ENCODE measurements around the gene NHS. TPM values are rescaled to one million over a fixed set of nuclear protein-coding genes. Genes with fewer than 3 reads are reported as not detected.
"Not testable (repeated sequence)": the region's sequence is repeated elsewhere in the genome, so short reads cannot be mapped to it uniquely, and the experiment has no call there.

NHS gene
- polyA plus RNA-seq, 2 donors, result 0.78 to 1.7 TPM

DNA sequence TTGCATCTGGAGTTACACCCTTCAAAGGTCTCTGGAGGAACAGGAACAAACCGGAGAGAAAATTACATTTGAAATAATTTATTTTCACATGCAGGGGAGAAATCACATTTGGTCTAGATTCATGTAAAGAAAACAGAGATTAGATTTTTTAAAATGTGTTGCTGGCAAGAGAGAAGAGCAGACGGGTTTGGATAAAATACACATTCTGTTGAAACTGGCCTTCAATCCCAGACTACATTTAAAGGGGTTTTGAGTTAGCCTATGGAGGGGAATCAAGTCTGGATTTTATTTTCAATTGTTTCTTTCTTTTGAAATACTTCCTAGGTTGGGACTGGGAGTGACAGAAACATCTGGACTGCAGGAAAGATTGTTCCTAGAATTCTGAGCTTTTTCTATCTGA lies 180.8 kb downstream of the NHS start:
- Histone ChIP-seq H3K4me1 (ENCODE audit: control insufficient read depth in 2 of 2, insufficient read depth in 2 of 2, low read length in 1 of 2) (peaks cover 2 to 9% of the 10 kb centered on the region in 2 donors), H3K4me3 (ENCODE audit: low read depth in 1 of 2, low read length in 2 of 2) (no peak overlapping the region), H3K9me3 (ENCODE audit: control insufficient read depth in 2 of 2, insufficient read depth in 1 of 2, low read depth in 1 of 2, low read length in 1 of 2) (no peaks in the 10 kb centered on the region), H3K36me3 (ENCODE audit: control insufficient read depth in 2 of 2, insufficient read depth in 2 of 2, low read length in 1 of 2) (no peaks in the 10 kb centered on the region), H3K27ac (ENCODE audit: low read depth in 2 of 2, low read length in 1 of 2) (no peak overlapping the region), H3K27me3 (ENCODE audit: control insufficient read depth in 1 of 2, insufficient read depth in 2 of 2, low read length in 2 of 2) (no peaks in the 10 kb centered on the region)
- WGBS, 2 donors, result 55 to 61% methylated on average over 2 of the region's 2 CpGs

GRCh38 chrX:17559728-17560379 lies 184.9 kb downstream of the NHS start:
- Histone ChIP-seq H3K36me3 (ENCODE audit: control insufficient read depth in 2 of 2, insufficient read depth in 2 of 2, low read length in 1 of 2) (no peaks in the 10 kb centered on the region), H3K9me3 (ENCODE audit: control insufficient read depth in 2 of 2, insufficient read depth in 1 of 2, low read depth in 1 of 2, low read length in 1 of 2) (no peaks in the 10 kb centered on the region), H3K27me3 (ENCODE audit: control insufficient read depth in 1 of 2, insufficient read depth in 2 of 2, low read length in 2 of 2) (no peaks in the 10 kb centered on the region), H3K4me3 (ENCODE audit: low read depth in 1 of 2, low read length in 2 of 2) (no peak overlapping the region), H3K27ac (ENCODE audit: low read depth in 2 of 2, low read length in 1 of 2) (no peak overlapping the region), H3K4me1 (ENCODE audit: control insufficient read depth in 2 of 2, insufficient read depth in 2 of 2, low read length in 1 of 2) (no peaks in the 10 kb centered on the region)
- 30 to 38% methylated on average over 8 of the region's 8 CpGs for WGBS, 2 donors

DNA sequence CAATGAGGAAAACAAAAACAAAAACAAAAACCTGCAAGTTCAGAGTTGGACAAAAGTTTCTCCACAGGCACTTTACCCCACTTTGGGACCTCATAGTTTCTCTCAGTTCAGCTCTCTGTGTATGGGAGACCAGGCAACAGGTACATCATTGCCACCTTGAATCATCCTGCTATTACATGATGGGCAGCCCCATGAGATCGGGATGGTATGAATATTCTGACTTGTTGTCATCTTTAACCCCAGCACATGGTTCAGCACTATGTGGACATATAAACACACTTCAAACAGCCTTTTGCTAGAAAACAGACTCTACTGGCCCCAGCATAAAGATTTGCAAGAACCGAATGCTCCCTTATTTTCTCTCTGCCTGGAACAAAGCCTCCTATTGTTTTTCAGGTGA lies 185.4 kb downstream of the NHS start:
- Histone ChIP-seq H3K4me3 (ENCODE audit: low read depth in 1 of 2, low read length in 2 of 2) (no peak overlapping the region), H3K27me3 (ENCODE audit: control insufficient read depth in 1 of 2, insufficient read depth in 2 of 2, low read length in 2 of 2) (no peaks in the 10 kb centered on the region), H3K4me1 (ENCODE audit: control insufficient read depth in 2 of 2, insufficient read depth in 2 of 2, low read length in 1 of 2) (no peaks in the 10 kb centered on the region), H3K9me3 (ENCODE audit: control insufficient read depth in 2 of 2, insufficient read depth in 1 of 2, low read depth in 1 of 2, low read length in 1 of 2) (no peaks in the 10 kb centered on the region), H3K36me3 (ENCODE audit: control insufficient read depth in 2 of 2, insufficient read depth in 2 of 2, low read length in 1 of 2) (no peaks in the 10 kb centered on the region), H3K27ac (ENCODE audit: low read depth in 2 of 2, low read length in 1 of 2) (peak overlapping the region in 1 of 2 donors; percentile 36)
- 35 to 65% methylated on average over 2 of the region's 2 CpGs for whole genome bisulfite sequencing, 2 donors

GRCh38 chrX:17563076-17563475 lies 188.1 kb downstream of the NHS start:
- Histone ChIP-seq H3K27ac (ENCODE audit: low read depth in 2 of 2, low read length in 1 of 2) (no peak overlapping the region), H3K27me3 (ENCODE audit: control insufficient read depth in 1 of 2, insufficient read depth in 2 of 2, low read length in 2 of 2) (no peaks in the 10 kb centered on the region), H3K36me3 (ENCODE audit: control insufficient read depth in 2 of 2, insufficient read depth in 2 of 2, low read length in 1 of 2) (no peaks in the 10 kb centered on the region), H3K9me3 (ENCODE audit: control insufficient read depth in 2 of 2, insufficient read depth in 1 of 2, low read depth in 1 of 2, low read length in 1 of 2) (no peaks in the 10 kb centered on the region), H3K4me3 (ENCODE audit: low read depth in 1 of 2, low read length in 2 of 2) (no peak overlapping the region), H3K4me1 (ENCODE audit: control insufficient read depth in 2 of 2, insufficient read depth in 2 of 2, low read length in 1 of 2) (no peaks in the 10 kb centered on the region)
- 88 to 93% methylated on average over 2 of the region's 2 CpGs for WGBS, 2 donors

GRCh38 chrX:17563515-17563914 lies 188.5 kb downstream of the NHS start:
- Histone ChIP-seq H3K27me3 (ENCODE audit: control insufficient read depth in 1 of 2, insufficient read depth in 2 of 2, low read length in 2 of 2) (no peaks in the 10 kb centered on the region), H3K9me3 (ENCODE audit: control insufficient read depth in 2 of 2, insufficient read depth in 1 of 2, low read depth in 1 of 2, low read length in 1 of 2) (no peaks in the 10 kb centered on the region), H3K4me3 (ENCODE audit: low read depth in 1 of 2, low read length in 2 of 2) (no peak overlapping the region), H3K36me3 (ENCODE audit: control insufficient read depth in 2 of 2, insufficient read depth in 2 of 2, low read length in 1 of 2) (no peaks in the 10 kb centered on the region), H3K4me1 (ENCODE audit: control insufficient read depth in 2 of 2, insufficient read depth in 2 of 2, low read length in 1 of 2) (no peaks in the 10 kb centered on the region), H3K27ac (ENCODE audit: low read depth in 2 of 2, low read length in 1 of 2) (no peak overlapping the region)
- 47 to 58% methylated on average over 4 of the region's 4 CpGs for WGBS, 2 donors

GRCh38 chrX:17564689-17565409 lies 189.8 kb downstream of the NHS start:
- no peaks in the 10 kb centered on the region for H3K36me3 ChIP-seq (ENCODE audit: control insufficient read depth in 2 of 2, insufficient read depth in 2 of 2, low read length in 1 of 2)
- no peak overlapping the region for H3K27ac ChIP-seq (ENCODE audit: low read depth in 2 of 2, low read length in 1 of 2)
- no peak overlapping the region for H3K4me3 ChIP-seq (ENCODE audit: low read depth in 1 of 2, low read length in 2 of 2)
- no peaks in the 10 kb centered on the region for H3K4me1 ChIP-seq (ENCODE audit: control insufficient read depth in 2 of 2, insufficient read depth in 2 of 2, low read length in 1 of 2)
- no peaks in the 10 kb centered on the region for H3K27me3 ChIP-seq (ENCODE audit: control insufficient read depth in 1 of 2, insufficient read depth in 2 of 2, low read length in 2 of 2)
- WGBS, 2 donors, result 80 to 86% methylated on average over 7 of the region's 7 CpGs
- no peaks in the 10 kb centered on the region for H3K9me3 ChIP-seq (ENCODE audit: control insufficient read depth in 2 of 2, insufficient read depth in 1 of 2, low read depth in 1 of 2, low read length in 1 of 2)

GRCh38 chrX:17566740-17567139 lies 191.7 kb downstream of the NHS start:
- no peaks in the 10 kb centered on the region for H3K36me3 ChIP-seq (ENCODE audit: control insufficient read depth in 2 of 2, insufficient read depth in 2 of 2, low read length in 1 of 2)
- 48 to 62% methylated on average over 4 of the region's 4 CpGs for WGBS, 2 donors
- no peaks in the 10 kb centered on the region for H3K4me1 ChIP-seq (ENCODE audit: control insufficient read depth in 2 of 2, insufficient read depth in 2 of 2, low read length in 1 of 2)
- H3K4me3 ChIP-seq (ENCODE audit: low read depth in 1 of 2, low read length in 2 of 2), result no peak overlapping the region
- no peaks in the 10 kb centered on the region for H3K27me3 ChIP-seq (ENCODE audit: control insufficient read depth in 1 of 2, insufficient read depth in 2 of 2, low read length in 2 of 2)
- no peak overlapping the region for H3K27ac ChIP-seq (ENCODE audit: low read depth in 2 of 2, low read length in 1 of 2)
- H3K9me3 ChIP-seq (ENCODE audit: control insufficient read depth in 2 of 2, insufficient read depth in 1 of 2, low read depth in 1 of 2, low read length in 1 of 2), result no peaks in the 10 kb centered on the region

- WGBS, 2 donors, result 54 to 62% methylated on average over 8 of the region's 8 CpGs
- Histone ChIP-seq H3K36me3 (ENCODE audit: control insufficient read depth in 2 of 2, insufficient read depth in 2 of 2, low read length in 1 of 2) (no peaks in the 10 kb centered on the region), H3K27ac (ENCODE audit: low read depth in 2 of 2, low read length in 1 of 2) (no peak overlapping the region), H3K4me3 (ENCODE audit: low read depth in 1 of 2, low read length in 2 of 2) (no peak overlapping the region), H3K9me3 (ENCODE audit: control insufficient read depth in 2 of 2, insufficient read depth in 1 of 2, low read depth in 1 of 2, low read length in 1 of 2) (no peaks in the 10 kb centered on the region), H3K4me1 (ENCODE audit: control insufficient read depth in 2 of 2, insufficient read depth in 2 of 2, low read length in 1 of 2) (no peaks in the 10 kb centered on the region), H3K27me3 (ENCODE audit: control insufficient read depth in 1 of 2, insufficient read depth in 2 of 2, low read length in 2 of 2) (no peaks in the 10 kb centered on the region)
Measured at GRCh38 chrX:17567187-17567586, 192.2 kb downstream of the NHS start.

DNA sequence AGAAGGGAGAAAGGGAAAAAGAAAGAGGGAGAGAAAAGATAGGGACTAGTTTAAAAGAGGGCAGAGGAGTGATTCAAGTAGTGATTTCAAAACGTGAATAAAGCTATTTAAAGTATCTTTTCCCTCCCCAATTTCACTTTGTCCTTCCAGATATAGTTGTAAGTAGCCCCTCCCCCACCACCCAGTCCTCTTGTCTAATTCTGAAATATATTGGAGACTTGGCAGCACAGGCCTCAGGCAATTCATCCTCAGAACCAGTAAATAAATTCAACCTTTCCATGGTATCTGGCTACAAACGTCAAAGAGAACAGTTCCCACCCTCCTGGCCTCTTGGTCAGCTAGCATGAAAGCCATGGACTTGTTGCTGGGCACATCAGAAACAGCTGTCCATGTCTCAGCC lies 192.8 kb downstream of the NHS start:
- Histone ChIP-seq H3K36me3 (ENCODE audit: control insufficient read depth in 2 of 2, insufficient read depth in 2 of 2, low read length in 1 of 2) (no peaks in the 10 kb centered on the region), H3K27ac (ENCODE audit: low read depth in 2 of 2, low read length in 1 of 2) (no peak overlapping the region), H3K27me3 (ENCODE audit: control insufficient read depth in 1 of 2, insufficient read depth in 2 of 2, low read length in 2 of 2) (no peaks in the 10 kb centered on the region), H3K9me3 (ENCODE audit: control insufficient read depth in 2 of 2, insufficient read depth in 1 of 2, low read depth in 1 of 2, low read length in 1 of 2) (no peaks in the 10 kb centered on the region), H3K4me1 (ENCODE audit: control insufficient read depth in 2 of 2, insufficient read depth in 2 of 2, low read length in 1 of 2) (no peaks in the 10 kb centered on the region), H3K4me3 (ENCODE audit: low read depth in 1 of 2, low read length in 2 of 2) (no peak overlapping the region)
- WGBS, 2 donors, result 21 to 23% methylated on average over 2 of the region's 2 CpGs

DNA sequence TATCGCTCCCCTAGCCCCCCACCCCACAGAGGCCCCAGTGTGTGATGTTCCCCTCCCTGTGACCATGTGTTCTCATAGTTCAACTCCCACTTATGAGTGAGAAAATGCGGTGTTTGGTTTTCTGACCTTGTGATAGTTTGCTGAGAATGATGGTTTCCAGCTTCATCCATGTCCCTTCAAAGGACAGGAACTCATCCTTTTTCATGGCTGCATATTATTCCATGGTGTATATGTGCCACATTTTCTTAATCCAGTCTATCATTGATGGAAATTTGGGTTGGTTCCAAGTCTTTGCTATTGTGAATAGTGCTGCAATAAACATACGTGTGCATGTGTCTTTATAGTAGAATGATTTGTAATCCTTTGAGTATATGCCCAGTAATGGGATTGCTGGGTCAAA lies 193.8 kb downstream of the NHS start:
- not testable (repeated sequence) for H3K36me3 ChIP-seq (ENCODE audit: control insufficient read depth in 2 of 2, insufficient read depth in 2 of 2, low read length in 1 of 2); H3K9me3 ChIP-seq (ENCODE audit: control insufficient read depth in 2 of 2, insufficient read depth in 1 of 2, low read depth in 1 of 2, low read length in 1 of 2); H3K27me3 ChIP-seq (ENCODE audit: control insufficient read depth in 1 of 2, insufficient read depth in 2 of 2, low read length in 2 of 2); H3K4me1 ChIP-seq (ENCODE audit: control insufficient read depth in 2 of 2, insufficient read depth in 2 of 2, low read length in 1 of 2); H3K27ac ChIP-seq (ENCODE audit: low read depth in 2 of 2, low read length in 1 of 2); H3K4me3 ChIP-seq (ENCODE audit: low read depth in 1 of 2, low read length in 2 of 2)
- WGBS, 2 donors, result 80 to 93% methylated on average over 3 of the region's 3 CpGs
